Activated B cell treated with CpG ODN at 0.5 μM for 24 hours (primary cell): ENCODE measurements around the gene KLLN. TPM values are rescaled to one million over a fixed set of nuclear protein-coding genes. Genes with fewer than 3 reads are reported as not detected.

Source experiments
- ATAC-seq: fragments of 200-7000 bp; cut with Tn5 transposase; one replicate; pipeline ENCODE4 v1.10.0; 2021; ENCODE audit warnings: low read depth, mild to moderate bottlenecking, moderate library complexity
- CTCF ChIA-PET: fragments of 350-600 bp; sonication (Branson Sonifier 250); formaldehyde crosslinking; loops from one replicate; lab custom pipeline; 2021; ENCODE audit warnings: antibody characterized with exemption; lab: Charles Lee
- POLR2A ChIA-PET: fragments of 350-600 bp; sonication (Branson Sonifier 250); formaldehyde crosslinking; loops from one replicate; lab custom pipeline; 2021; ENCODE audit warnings: antibody characterized with exemption; lab: Charles Lee
- DNase-seq: peaks from one replicate; pipeline ENCODE4 v3.0.0; 2022
- H3K27ac Mint-ChIP-seq: one replicate; pipeline ENCODE4 v1.8.0; 2020; ENCODE audit warnings: mixed read lengths
- H3K27me3 Mint-ChIP-seq: one replicate; pipeline ENCODE4 v1.8.0; 2021; ENCODE audit warnings: mixed read lengths
- H3K36me3 Mint-ChIP-seq: one replicate; pipeline ENCODE4 v1.8.0; 2021; ENCODE audit warnings: low read depth, mixed read lengths
- H3K4me1 Mint-ChIP-seq: one replicate; pipeline ENCODE4 v1.8.0; 2021; ENCODE audit warnings: mixed read lengths
- H3K4me3 Mint-ChIP-seq: one replicate; pipeline ENCODE4 v1.8.0; 2020; ENCODE audit warnings: mild to moderate bottlenecking, mixed read lengths
- H3K9me3 Mint-ChIP-seq: one replicate; pipeline ENCODE4 v1.8.0; 2020; ENCODE audit warnings: mixed read lengths
- CTCF ChIP-seq: fragments of 200-600 bp; IDR thresholded peaks from one replicate; pipeline ENCODE4 v1.8.0; 2022; ENCODE audit warnings: antibody characterized with exemption, mild to moderate bottlenecking
- intact Hi-C: fragments of 100-400 bp; cut with micrococcal nuclease; formaldehyde crosslinking; loops from one replicate; pipeline ENCODE4 v1.15.1; 2024
- total RNA-seq: library from RNA; stranded (reverse); gene quantifications from 2 replicates; pipeline ENCODE4 v1.2.3, GENCODE V29; 2022

Gene KLLN
- total RNA-seq, 1 donor from 2014 or later, result 2.6 TPM

GRCh38 chr10:87842776-87843497, 20.4 kb downstream of the KLLN start:
- TF ChIP-seq CTCF, result no peak
- H3K9me3 Mint-ChIP-seq, result no peaks in the 10 kb centered on the region
- H3K4me3 Mint-ChIP-seq, result no peak overlapping the region
- ChIA-PET POLR2A (no interaction called here), CTCF (no interaction called here)
- ATAC-seq (no peak), DNase-seq (no peak)
- H3K4me1 Mint-ChIP-seq, result peaks cover under 1% of the 10 kb centered on the region
- intact Hi-C loops, result no loop called here
- no peaks in the 10 kb centered on the region for H3K27me3 Mint-ChIP-seq
- H3K27ac Mint-ChIP-seq, result no peak overlapping the region
- no peaks in the 10 kb centered on the region for H3K36me3 Mint-ChIP-seq

- POLR2A ChIA-PET, result interaction anchor here (0.7 kb wide), 1 partner anchor 87 kb away, joined by 4 read pairs; no protein-coding TSS in a partner anchor
- no peak for DNase-seq
- H3K9me3 Mint-ChIP-seq, result no peaks in the 10 kb centered on the region
- H3K4me3 Mint-ChIP-seq, result no peak overlapping the region
- no peaks in the 10 kb centered on the region for H3K36me3 Mint-ChIP-seq
- H3K27me3 Mint-ChIP-seq, result no peaks in the 10 kb centered on the region
- no peak for ATAC-seq
- CTCF ChIA-PET, result no interaction called here
- no peak overlapping the region for H3K27ac Mint-ChIP-seq
- TF ChIP-seq CTCF, result no peak
- intact Hi-C loops, result no loop called here
- peaks cover 7% of the 10 kb centered on the region for H3K4me1 Mint-ChIP-seq
These were observed 21.1 kb downstream of the KLLN start for GRCh38 chr10:87842220-87842641.

- Mint-ChIP-seq H3K27me3 (peaks cover 1% of the 10 kb centered on the region), H3K4me1 (peaks cover 9% of the 10 kb centered on the region), H3K36me3 (no peaks in the 10 kb centered on the region), H3K9me3 (no peaks in the 10 kb centered on the region), H3K4me3 (no peak overlapping the region), H3K27ac (no peak overlapping the region)
- intact Hi-C loops, result no loop called here
- ATAC-seq (no peak), DNase-seq (no peak)
- ChIA-PET POLR2A (no interaction called here), CTCF (interaction anchor here (1.2 kb wide), 1 partner anchor 10 kb away, joined by 3 read pairs; no protein-coding TSS in a partner anchor)
- TF ChIP-seq CTCF, result no peak
These were observed 22.1 kb downstream of the KLLN start for GRCh38 chr10:87841186-87841585.

- no peak overlapping the region for H3K27ac Mint-ChIP-seq
These were observed 24.7 kb downstream of the KLLN start for GRCh38 chr10:87838650-87839049.

More at GRCh38 chr10:87838650-87839049, 24.7 kb downstream of the KLLN start:
- no peak for TF ChIP-seq CTCF
- Mint-ChIP-seq H3K4me3 (no peak overlapping the region), H3K9me3 (no peaks in the 10 kb centered on the region), H3K27me3 (peaks cover 1% of the 10 kb centered on the region), H3K4me1 (peaks cover 9% of the 10 kb centered on the region), H3K36me3 (no peaks in the 10 kb centered on the region)
- ChIA-PET POLR2A (no interaction called here), CTCF (no interaction called here)
- intact Hi-C loops, result no loop called here
- no peak for DNase-seq
- no peak for ATAC-seq
